A673 (cell line): ENCODE results near the gene ZDHHC20. TPM values are rescaled to one million over a fixed set of nuclear protein-coding genes. Genes with fewer than 3 reads are reported as not detected.

Experiments used
- BruUV-seq: library from RNA; stranded (reverse); fragments of 400-500 nt; replicated peaks from 2 replicates; lab custom pipeline; 2021; lab: Mats Ljungman, UMichigan
- CTCF ChIA-PET: fragments of 300-600 bp; sonication (Branson Sonifier 250); formaldehyde crosslinking; loops from one replicate; lab custom pipeline; 2022; ENCODE audit warnings: antibody characterized with exemption; lab: Charles Lee
- POLR2A ChIA-PET: fragments of 300-600 bp; sonication (Branson Sonifier 250); formaldehyde crosslinking; loops from one replicate; lab custom pipeline; 2022; ENCODE audit warnings: antibody characterized with exemption; ENCODE audit not compliant: low non-redundant PET; lab: Charles Lee
- DNase-seq: peaks from one replicate; pipeline ENCODE4 v3.0.0-alpha.2; 2015; ENCODE audit warnings: low spot score
- H3K27ac ChIP-seq: fragments of 200-600 bp; sonication (generic); 2 replicates; pipeline ENCODE4 v1.5.1; 2016; ENCODE audit warnings: mixed run types, low read depth, mild to moderate bottlenecking, mixed read lengths, antibody characterized with exemption, low read length; ENCODE audit not compliant: poor library complexity, severe bottlenecking
- H3K27me3 ChIP-seq: fragments of 200-600 bp; sonication (generic); replicated peaks from 2 replicates; pipeline ENCODE4 v1.6.1; 2017; ENCODE audit warnings: mixed run types, low read depth, mild to moderate bottlenecking, mixed read lengths, antibody characterized with exemption, low read length; ENCODE audit not compliant: insufficient read depth, poor library complexity
- H3K36me3 ChIP-seq: fragments of 200-600 bp; sonication (generic); 2 replicates; pipeline ENCODE4 v1.6.1; 2016; ENCODE audit warnings: mixed run types, mild to moderate bottlenecking, mixed read lengths, antibody characterized with exemption, low read length; ENCODE audit not compliant: insufficient read depth, poor library complexity, severe bottlenecking
- H3K4me1 ChIP-seq: fragments of 200-600 bp; sonication (generic); 2 replicates; pipeline ENCODE4 v1.6.1; 2017; ENCODE audit warnings: mixed run types, mild to moderate bottlenecking, mixed read lengths, antibody characterized with exemption, low read length; ENCODE audit not compliant: insufficient read depth, poor library complexity, severe bottlenecking
- H3K4me3 ChIP-seq: fragments of 200-600 bp; sonication (generic); 2 replicates; pipeline ENCODE4 v1.5.1; 2016; ENCODE audit warnings: low read depth, mixed run types, mild to moderate bottlenecking, mixed read lengths, low read length; ENCODE audit not compliant: poor library complexity, severe bottlenecking
- H3K9me3 ChIP-seq: fragments of 200-600 bp; sonication (generic); 2 replicates; pipeline ENCODE4 v1.6.1; 2016; ENCODE audit warnings: mixed run types, low read depth, mild to moderate bottlenecking, mixed read lengths, antibody characterized with exemption, low read length; ENCODE audit not compliant: poor library complexity, severe bottlenecking
- EZH2 ChIP-seq: fragments of 200-600 bp; sonication (generic); IDR thresholded peaks from 2 replicates; pipeline ENCODE4 v1.6.1; 2017; ENCODE audit warnings: borderline replicate concordance, low read depth, mild to moderate bottlenecking, mixed read lengths, antibody characterized with exemption, low read length; ENCODE audit not compliant: poor library complexity, severe bottlenecking
- intact Hi-C: fragments of 100-400 bp; cut with micrococcal nuclease; formaldehyde crosslinking; loops from one replicate; pipeline ENCODE4 v1.10.0; 2022; ENCODE audit not compliant: unreplicated experiment
- total RNA-seq: library from RNA; stranded (reverse); gene quantifications from 2 replicates; pipeline ENCODE4 v1.2.3, GENCODE V29; 2021
- TF ChIP-seq, protein P1 (sequence below): fragments of 300-800, 200-600 bp; sonication (generic); conservative IDR thresholded peaks from 2 replicates; pipeline ENCODE4 v1.5.1; 2017; ENCODE audit warnings: low read depth, mild to moderate bottlenecking, antibody characterized with exemption, low read length, moderate library complexity, mixed read lengths

Gene ZDHHC20
- total RNA-seq, 1 experiment from 2014 or later = 98.9 TPM

DNA sequence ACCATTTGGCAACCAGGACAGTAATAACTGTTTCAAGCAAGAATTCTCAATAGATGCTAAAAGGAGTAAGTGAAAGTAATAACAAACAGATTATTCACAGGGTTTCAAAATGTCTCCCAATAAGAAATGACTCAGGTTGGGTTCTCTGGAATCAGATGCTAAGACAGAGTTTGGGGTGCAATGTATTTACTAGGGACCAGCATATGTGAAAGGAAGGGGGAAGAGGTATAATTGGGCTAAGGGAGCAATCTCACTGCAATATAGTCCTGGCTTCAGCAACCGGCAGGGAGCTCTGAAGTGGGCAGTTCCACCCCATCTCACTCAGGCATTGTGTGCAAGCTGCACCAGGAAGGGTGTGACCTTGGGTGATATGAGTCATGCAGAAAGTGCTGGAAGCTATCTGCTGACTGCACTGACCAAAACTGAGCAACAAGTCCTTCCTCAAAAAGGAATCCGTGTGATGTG lies 23.4 kb downstream of the ZDHHC20 start:
- POLR2A ChIA-PET = no interaction called here
- H3K27me3 ChIP-seq = no peaks in the 10 kb centered on the region
- H3K4me3 ChIP-seq = no peak overlapping the region
- no peak overlapping the region for H3K27ac ChIP-seq
- intact Hi-C loops = no loop called here
- no TSS peak for BruUV-seq
- no peaks in the 10 kb centered on the region for H3K9me3 ChIP-seq
- H3K36me3 ChIP-seq = peaks cover 6% of the 10 kb centered on the region
- no peak for DNase-seq
- no peaks in the 10 kb centered on the region for H3K4me1 ChIP-seq
- CTCF ChIA-PET = no interaction called here
- no peak for TF ChIP-seq EZH2
- TF ChIP-seq, protein P1, sequence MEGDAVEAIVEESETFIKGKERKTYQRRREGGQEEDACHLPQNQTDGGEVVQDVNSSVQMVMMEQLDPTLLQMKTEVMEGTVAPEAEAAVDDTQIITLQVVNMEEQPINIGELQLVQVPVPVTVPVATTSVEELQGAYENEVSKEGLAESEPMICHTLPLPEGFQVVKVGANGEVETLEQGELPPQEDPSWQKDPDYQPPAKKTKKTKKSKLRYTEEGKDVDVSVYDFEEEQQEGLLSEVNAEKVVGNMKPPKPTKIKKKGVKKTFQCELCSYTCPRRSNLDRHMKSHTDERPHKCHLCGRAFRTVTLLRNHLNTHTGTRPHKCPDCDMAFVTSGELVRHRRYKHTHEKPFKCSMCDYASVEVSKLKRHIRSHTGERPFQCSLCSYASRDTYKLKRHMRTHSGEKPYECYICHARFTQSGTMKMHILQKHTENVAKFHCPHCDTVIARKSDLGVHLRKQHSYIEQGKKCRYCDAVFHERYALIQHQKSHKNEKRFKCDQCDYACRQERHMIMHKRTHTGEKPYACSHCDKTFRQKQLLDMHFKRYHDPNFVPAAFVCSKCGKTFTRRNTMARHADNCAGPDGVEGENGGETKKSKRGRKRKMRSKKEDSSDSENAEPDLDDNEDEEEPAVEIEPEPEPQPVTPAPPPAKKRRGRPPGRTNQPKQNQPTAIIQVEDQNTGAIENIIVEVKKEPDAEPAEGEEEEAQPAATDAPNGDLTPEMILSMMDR = no peak

DNA sequence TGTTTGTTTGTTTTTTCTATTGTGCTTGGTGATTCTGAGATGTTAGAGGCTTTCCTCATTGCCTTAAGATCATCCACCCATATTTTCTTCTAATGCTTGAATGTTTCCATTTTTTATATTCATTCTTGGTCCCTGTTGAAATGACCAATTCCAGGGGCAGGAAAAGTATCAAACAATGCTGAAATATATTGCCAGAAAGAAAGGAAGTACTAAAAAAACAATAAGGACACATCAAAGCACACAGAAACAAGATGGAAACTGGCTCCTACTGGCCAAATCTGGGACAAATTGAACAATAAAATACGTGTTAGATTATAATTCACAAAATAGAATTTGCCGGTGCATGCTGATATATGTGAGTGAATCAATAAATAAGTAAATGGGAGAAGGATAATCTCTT lies 23.9 kb downstream of the ZDHHC20 start:
- no peaks in the 10 kb centered on the region for H3K9me3 ChIP-seq
- H3K4me1 ChIP-seq = no peaks in the 10 kb centered on the region
- CTCF ChIA-PET = no interaction called here
- peaks cover 6% of the 10 kb centered on the region for H3K36me3 ChIP-seq
- H3K27me3 ChIP-seq = no peaks in the 10 kb centered on the region
- no peak overlapping the region for H3K4me3 ChIP-seq
- TF ChIP-seq, protein P1 = no peak
- TF ChIP-seq EZH2 = no peak
- H3K27ac ChIP-seq = no peak overlapping the region
- POLR2A ChIA-PET = no interaction called here
- no TSS peak for BruUV-seq
- no peak for DNase-seq
- intact Hi-C loops = no loop called here

DNA sequence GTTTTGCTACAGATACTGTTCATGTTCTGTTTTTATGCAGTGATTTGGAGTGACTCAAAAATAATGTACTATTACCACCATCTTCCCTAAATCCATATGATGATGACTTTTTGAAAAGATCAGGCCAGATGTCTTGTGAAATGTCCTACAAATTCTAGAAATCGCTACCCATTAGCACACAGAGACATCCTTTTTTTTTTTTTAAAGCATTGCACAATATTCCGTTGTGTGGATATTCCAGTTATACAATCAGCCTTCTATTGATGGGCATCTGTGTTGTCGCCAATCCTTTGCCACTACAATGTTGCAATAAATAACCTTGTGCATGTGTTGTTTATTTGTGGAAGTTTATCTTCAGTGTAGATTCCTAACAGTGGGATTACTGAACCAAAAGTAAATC lies 24.5 kb downstream of the ZDHHC20 start:
- TF ChIP-seq, protein P1 = no peak
- TF ChIP-seq EZH2 = no peak
- Histone ChIP-seq H3K4me1 (no peaks in the 10 kb centered on the region), H3K36me3 (peaks cover 6% of the 10 kb centered on the region), H3K27me3 (no peaks in the 10 kb centered on the region), H3K27ac (no peak overlapping the region), H3K4me3 (no peak overlapping the region), H3K9me3 (peaks cover 6% of the 10 kb centered on the region)
- ChIA-PET POLR2A (no interaction called here), CTCF (no interaction called here)
- intact Hi-C loops = no loop called here
- BruUV-seq = no TSS peak
- DNase-seq = no peak
